Chondrocyte (in vitro differentiated cells): Measurements from ENCODE around the gene UCP3. TPM values are rescaled to one million over a fixed set of nuclear protein-coding genes. Genes with fewer than 3 reads are reported as not detected.

ENCODE experiments used
- DNase-seq: peaks from one replicate; pipeline ENCODE4 v3.0.0; 2021; ENCODE audit warnings: mixed read lengths, low spot score
- H3K27ac Mint-ChIP-seq: one replicate; pipeline ENCODE4 v1.8.0; 2021; ENCODE audit warnings: mild to moderate bottlenecking, moderate library complexity, mixed read lengths; ENCODE audit not compliant: unreplicated experiment
- H3K27me3 Mint-ChIP-seq: 2 replicates; pipeline ENCODE4 v1.8.0; 2021; ENCODE audit warnings: low read depth, mixed read lengths
- H3K36me3 Mint-ChIP-seq: 2 replicates; pipeline ENCODE4 v1.8.0; 2021; ENCODE audit warnings: low read depth, mixed read lengths
- H3K4me1 Mint-ChIP-seq: 2 replicates; pipeline ENCODE4 v1.8.0; 2021; ENCODE audit warnings: low read depth, mild to moderate bottlenecking, mixed read lengths
- H3K4me3 Mint-ChIP-seq: one replicate; pipeline ENCODE4 v1.8.0; 2021; ENCODE audit warnings: mild to moderate bottlenecking, moderate library complexity, mixed read lengths; ENCODE audit not compliant: unreplicated experiment
- H3K9me3 Mint-ChIP-seq: 2 replicates; pipeline ENCODE4 v1.8.0; 2021; ENCODE audit warnings: low read depth, mixed read lengths
- total RNA-seq: library from RNA; stranded (reverse); gene quantifications from 3 replicates; pipeline ENCODE4 v1.2.1, GENCODE V29; 2021
- TF ChIP-seq, protein P1 (sequence below): fragments of 200-600 bp; sonication (generic); IDR thresholded peaks from 2 replicates; pipeline ENCODE4 v1.5.0; 2021; ENCODE audit warnings: antibody characterized with exemption, mild to moderate bottlenecking, moderate library complexity

Gene UCP3
- total RNA-seq, 1 donor from 2014 or later: 0.47 TPM

DNA sequence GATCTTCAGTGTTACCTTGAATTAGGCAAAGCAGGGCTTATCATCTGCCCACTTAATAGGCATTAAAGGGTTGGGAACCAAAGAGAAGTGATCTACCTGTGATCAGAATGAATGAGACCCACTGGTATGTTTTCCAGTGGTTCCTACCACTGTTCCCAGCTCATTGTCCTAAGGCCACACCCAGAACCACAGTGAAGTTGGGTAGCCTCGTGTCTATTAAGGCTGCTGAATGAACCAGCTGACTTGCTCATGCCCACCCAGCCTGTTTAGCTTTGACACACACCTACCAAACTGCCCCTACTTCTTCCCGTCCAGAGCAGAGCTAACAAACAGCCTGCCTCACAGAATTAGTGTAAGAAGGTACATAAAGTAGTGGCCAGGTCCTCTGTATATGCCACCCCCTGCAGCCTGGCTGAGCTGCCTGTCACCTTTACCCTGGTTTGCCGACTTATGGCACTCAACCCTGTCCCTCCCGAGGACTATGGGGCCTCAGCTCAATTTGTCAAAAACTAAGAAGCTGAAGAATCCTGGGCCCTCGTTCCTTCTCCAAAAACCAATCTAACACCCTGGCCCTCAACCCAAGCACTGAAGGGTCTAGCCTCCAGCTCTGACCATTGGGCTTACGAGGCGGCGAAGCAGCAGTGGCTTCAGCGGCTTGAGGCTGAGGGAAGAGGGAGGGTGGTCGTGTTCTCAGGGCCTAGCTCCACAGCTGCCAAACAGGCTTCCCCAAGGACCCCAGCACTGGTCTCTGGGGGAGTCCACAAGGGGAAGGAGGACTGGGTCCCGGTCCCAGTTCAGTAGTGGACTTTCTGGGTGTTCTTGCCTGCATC lies 36.0 kb downstream of the UCP3 start:
- Mint-ChIP-seq H3K27ac (no peak overlapping the region), H3K27me3 (no peaks in the 10 kb centered on the region), H3K4me1 (peaks cover 10% of the 10 kb centered on the region), H3K9me3 (no peaks in the 10 kb centered on the region), H3K4me3 (no peak overlapping the region), H3K36me3 (peaks cover 12% of the 10 kb centered on the region)
- DNase-seq: peak; percentile 39
- TF ChIP-seq, protein P1, sequence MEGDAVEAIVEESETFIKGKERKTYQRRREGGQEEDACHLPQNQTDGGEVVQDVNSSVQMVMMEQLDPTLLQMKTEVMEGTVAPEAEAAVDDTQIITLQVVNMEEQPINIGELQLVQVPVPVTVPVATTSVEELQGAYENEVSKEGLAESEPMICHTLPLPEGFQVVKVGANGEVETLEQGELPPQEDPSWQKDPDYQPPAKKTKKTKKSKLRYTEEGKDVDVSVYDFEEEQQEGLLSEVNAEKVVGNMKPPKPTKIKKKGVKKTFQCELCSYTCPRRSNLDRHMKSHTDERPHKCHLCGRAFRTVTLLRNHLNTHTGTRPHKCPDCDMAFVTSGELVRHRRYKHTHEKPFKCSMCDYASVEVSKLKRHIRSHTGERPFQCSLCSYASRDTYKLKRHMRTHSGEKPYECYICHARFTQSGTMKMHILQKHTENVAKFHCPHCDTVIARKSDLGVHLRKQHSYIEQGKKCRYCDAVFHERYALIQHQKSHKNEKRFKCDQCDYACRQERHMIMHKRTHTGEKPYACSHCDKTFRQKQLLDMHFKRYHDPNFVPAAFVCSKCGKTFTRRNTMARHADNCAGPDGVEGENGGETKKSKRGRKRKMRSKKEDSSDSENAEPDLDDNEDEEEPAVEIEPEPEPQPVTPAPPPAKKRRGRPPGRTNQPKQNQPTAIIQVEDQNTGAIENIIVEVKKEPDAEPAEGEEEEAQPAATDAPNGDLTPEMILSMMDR: no peak

DNA sequence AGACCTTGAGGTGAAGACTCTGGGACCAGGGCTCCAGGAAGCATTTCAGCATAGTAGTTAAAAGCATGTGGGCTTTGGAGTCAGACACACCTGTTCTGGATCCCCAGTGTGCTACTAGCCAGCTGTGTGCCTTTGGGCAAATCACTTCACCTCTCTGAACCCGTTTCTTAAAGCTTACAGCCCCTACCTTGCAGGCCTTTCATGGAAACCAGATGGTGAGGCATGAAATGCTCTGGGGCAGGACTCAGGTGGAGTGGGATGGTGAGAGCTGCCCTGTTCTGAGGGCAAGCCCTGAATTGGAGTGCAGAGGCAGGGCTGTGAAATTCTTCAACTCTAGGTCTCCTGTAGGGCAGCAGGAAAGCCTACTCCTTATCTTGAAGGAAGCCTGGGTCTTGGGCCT lies 36.7 kb downstream of the UCP3 start:
- Mint-ChIP-seq H3K36me3 (peaks cover 9% of the 10 kb centered on the region), H3K27me3 (no peaks in the 10 kb centered on the region), H3K4me1 (peaks cover 10% of the 10 kb centered on the region), H3K27ac (no peak overlapping the region), H3K9me3 (no peaks in the 10 kb centered on the region), H3K4me3 (no peak overlapping the region)
- peak; percentile 13 for DNase-seq
- TF ChIP-seq, protein P1: no peak

DNA sequence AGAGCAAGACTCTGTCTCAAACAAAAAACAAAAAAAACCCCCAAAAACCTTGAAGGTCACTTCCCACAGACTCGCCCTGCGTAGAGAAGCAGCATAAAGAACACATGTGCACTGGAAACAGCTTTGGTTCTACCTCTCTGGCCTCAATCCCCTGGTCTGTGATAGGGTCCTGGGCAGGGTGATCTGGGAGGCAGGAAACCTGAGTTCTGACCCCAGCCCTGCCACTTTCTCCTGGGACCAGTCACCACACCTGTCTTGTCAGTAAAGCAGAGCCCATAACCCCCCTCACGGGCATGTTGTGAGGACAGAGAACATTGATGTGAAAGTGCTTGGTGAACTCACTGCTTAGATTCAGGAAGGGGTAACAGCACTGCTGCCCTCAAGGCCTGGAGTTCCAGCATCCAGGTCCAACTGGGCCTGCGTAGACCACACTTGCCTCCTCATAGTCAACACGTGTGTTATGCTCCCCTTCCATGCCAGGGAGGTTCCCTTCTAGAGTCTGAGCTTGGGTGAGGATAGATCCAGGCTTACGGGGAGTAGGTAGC lies 37.6 kb downstream of the UCP3 start:
- peaks cover 6% of the 10 kb centered on the region for H3K36me3 Mint-ChIP-seq
- DNase-seq: peak; percentile 42
- H3K4me3 Mint-ChIP-seq: no peak overlapping the region
- no peak overlapping the region for H3K27ac Mint-ChIP-seq
- H3K27me3 Mint-ChIP-seq: no peaks in the 10 kb centered on the region
- peaks cover 10% of the 10 kb centered on the region for H3K4me1 Mint-ChIP-seq
- H3K9me3 Mint-ChIP-seq: no peaks in the 10 kb centered on the region
- TF ChIP-seq, protein P1: no peak

DNA sequence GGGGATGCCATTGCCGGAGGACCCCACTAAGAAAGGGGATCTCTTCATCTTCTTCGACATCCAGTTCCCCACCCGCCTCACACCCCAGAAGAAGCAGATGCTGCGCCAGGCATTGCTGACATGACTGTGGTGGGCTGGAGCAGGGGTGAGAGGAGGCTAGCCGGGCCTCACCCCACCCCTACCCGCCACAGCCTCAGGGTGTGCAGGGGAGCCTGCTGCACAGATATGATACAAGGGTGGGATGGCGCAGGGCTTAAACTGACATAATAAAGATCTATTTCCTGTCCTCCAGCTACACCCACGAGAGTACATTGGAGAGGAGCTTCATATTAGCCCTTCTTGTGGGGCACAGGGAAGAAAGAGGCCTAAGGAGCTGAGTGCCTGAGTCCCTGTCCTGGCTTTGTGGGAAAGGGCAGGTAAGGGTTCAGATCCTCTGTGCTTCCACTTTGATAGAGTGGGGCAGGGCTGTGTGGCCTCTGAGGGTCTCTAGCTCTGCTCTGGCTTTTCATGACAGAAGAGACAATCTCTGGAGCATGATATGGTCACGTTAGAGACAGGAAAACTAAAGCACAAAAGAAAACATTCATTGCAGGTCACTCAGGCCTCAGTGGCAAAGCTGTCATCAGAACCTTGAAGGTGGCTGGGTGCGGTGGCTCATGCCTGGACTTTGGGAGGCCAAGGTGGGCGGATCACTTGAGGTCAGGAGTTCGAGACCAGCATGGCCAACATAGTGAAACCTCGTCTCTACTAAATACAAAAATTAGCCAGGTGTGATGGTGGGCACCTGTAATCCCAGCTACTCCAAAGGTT lies 38.7 kb downstream of the UCP3 start:
- Mint-ChIP-seq H3K27ac (no peak overlapping the region), H3K4me3 (no peak overlapping the region), H3K27me3 (no peaks in the 10 kb centered on the region), H3K9me3 (no peaks in the 10 kb centered on the region), H3K36me3 (peaks cover 4% of the 10 kb centered on the region), H3K4me1 (peaks cover 10% of the 10 kb centered on the region)
- DNase-seq: peak; percentile 57
- TF ChIP-seq, protein P1: no peak

DNA sequence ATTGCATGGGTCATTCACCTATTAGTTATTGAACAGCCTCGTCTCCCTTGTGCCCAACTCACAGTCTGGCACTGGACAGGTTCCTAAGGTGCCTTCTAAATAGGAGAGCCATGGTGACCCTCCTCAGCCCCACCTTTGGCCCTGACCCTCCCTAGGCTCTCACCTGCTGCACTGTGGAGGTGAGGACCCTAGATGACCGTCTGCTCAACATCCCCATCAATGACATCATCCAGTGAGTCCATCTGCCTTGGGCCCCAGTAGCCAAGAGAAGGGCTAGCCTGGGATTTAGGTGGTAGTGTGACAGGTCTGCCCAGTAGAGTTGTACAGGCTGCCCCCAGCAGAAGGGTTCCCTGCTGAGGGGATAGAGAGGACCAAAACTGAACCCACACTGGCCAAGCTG lies 39.8 kb downstream of the UCP3 start:
- H3K27me3 Mint-ChIP-seq: no peaks in the 10 kb centered on the region
- no peaks in the 10 kb centered on the region for H3K9me3 Mint-ChIP-seq
- H3K4me3 Mint-ChIP-seq: no peak overlapping the region
- H3K36me3 Mint-ChIP-seq: no peaks in the 10 kb centered on the region
- no peak for DNase-seq
- peaks cover 14% of the 10 kb centered on the region for H3K4me1 Mint-ChIP-seq
- no peak overlapping the region for H3K27ac Mint-ChIP-seq
- TF ChIP-seq, protein P1: no peak
